Stimulated activated CD4-positive, alpha-beta T cell treated with anti-CD3 and anti-CD28 coated beads, TNF-alpha, amount 100 ng/mL, for 4 hours (primary cell): ENCODE results near the gene TRIM61.
"Not testable (repeated sequence)": the region's sequence is repeated elsewhere in the genome, so short reads cannot be mapped to it uniquely, and the experiment has no call there.

ENCODE experiments used
- DNase-seq, 3 experiments: peaks; one replicate each; pipeline ENCODE4 v3.0.0-alpha.2; 2020; ENCODE audit warnings: low read depth in 3 of 3

TRIM61 gene

DNA sequence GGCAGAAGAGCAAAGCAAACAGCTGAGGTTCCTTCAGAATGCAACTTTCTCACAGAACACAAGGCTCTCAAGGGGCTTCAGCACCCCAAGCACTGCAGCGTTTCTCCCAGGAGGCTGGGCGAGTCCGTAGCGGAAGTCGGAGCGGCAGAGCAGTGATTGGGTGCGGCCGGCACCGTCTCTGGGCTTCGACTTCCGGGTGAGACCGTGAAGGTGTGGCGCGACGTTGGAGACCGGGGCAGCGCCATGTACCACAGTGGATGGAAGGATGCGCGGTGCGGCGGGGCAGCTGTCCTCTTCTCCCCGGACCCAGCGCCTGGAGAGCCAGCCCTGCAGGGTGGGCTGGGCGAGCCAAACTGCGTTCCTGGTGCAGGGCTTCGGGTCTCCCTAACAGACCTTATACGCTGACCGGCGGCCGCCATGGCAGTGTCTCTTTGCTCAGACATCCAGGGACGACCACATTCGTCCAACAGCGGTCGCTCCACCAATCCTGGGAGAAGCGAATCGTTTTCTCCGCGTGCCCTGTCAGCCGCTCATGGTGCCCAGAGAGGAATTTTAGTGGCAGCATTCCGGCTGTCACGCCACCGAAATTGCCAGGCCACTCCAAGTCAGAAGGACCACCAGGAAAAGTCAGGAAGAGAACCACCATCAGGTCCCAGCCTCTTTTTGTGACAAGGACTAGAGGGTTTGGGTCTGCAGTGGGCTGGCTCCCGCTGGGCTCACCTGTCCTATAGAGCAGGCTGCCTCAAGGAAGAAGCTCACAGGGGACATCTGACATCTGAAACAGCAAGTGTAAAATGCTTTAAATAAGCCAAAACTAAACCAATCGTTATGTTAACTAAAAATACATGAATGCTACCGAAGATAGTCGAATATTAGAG is 20.5 kb downstream of the TRIM61 start:
- peak; percentile 38 to 56 (median 41) for DNase-seq

DNA sequence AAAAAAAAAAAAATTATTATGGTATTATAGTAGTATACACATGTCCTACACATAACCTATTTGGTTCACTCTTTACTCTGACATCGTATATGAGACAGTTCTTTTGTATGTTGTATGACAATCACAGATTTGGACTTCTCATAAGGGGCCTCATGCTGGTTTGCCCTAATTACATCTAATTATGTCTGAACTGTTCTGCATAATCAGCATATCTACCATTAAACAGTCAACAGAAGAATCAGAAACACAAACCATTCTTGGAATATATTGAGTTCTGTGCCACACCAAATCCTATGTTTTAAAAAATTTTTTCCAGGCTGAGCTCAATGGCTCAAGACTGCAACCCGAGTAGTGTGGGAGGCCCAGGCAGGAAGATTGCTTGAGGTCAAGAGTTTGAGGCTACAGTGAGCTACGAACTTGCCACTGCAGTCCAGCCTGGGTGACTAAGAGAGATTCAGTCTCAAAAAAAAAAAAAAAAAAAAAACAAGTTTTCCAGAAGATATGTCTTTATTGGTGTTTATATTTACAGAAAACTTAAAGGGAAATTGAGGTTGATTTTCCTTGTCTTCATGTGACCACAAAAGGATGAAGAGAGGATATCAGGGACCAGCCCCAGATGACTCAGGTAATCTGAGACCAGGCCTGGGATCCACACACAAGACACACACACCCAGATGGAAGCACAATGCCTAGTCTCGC is 22.2 kb downstream of the TRIM61 start:
- DNase-seq: no peak

DNA sequence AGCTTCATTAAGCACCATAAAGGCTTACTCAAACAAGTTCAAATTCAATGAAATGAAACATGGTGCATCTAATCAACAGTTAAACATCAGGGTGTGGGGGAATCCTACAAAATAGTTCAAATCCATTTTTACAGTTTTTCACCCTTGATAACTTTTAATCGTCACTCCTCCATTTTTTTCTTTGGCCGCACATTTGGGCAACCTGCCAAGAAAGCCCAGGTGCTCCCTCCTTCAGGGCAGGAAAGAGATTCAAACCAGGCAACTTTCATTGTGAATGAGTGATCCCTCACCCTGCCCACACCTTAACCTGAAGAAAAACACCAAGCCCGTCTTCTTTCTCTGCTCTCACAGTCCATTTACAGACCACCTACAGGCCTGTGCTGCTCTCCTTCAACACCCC is 24.9 kb downstream of the TRIM61 start:
- no peak for DNase-seq

DNA sequence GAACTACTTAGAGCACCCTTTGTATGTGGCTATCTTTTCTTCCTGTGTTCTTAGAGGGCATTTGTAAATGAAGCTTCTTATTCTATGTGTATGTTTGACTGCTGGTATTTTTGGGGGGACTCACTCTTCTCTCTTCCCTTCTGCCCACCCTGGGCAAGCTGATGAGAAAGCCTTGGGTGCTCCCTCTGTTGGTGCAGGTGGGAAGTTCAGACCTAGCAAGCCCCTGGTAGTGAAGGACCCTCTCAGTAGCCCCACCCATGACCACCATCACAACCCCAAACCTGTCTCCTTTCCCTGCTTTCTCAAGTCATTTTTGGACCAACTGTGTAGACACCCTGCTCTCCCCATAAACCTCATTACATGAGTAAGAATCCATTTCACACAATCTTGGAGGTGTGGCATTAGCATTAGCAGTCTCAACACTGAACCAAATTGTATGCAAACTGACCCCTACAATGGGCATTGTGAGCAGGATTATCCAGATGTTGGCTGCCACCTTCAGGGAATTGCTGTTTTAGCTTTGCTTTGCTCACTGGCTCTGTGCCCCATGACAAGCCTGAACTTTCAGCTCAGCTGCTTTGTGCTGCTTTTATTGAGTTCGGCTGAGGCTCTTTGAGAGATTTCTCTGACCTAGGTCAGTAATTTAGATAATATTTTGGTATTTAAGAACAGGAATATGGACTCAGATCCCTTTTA is 27.9 kb downstream of the TRIM61 start:
- no peak for DNase-seq

DNA sequence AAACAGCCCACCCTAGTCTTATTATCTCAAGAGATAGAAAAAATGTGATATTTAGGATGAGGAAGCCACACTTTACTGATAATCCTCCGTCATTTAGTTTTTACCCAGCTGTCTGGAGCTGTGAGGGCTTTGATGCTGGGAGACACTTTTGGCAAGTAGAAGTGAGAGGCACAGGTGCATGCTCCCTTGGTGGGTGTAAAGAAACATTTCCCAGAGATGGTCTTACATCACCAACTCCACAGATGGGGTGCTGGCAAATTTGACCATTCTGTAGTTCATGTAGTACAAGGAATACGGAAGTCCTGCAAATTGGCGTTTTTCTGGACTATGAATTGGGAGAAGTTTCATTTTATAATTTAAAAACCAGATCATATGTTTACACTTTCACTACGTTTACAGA is 28.5 kb downstream of the TRIM61 start:
- DNase-seq: no peak

DNA sequence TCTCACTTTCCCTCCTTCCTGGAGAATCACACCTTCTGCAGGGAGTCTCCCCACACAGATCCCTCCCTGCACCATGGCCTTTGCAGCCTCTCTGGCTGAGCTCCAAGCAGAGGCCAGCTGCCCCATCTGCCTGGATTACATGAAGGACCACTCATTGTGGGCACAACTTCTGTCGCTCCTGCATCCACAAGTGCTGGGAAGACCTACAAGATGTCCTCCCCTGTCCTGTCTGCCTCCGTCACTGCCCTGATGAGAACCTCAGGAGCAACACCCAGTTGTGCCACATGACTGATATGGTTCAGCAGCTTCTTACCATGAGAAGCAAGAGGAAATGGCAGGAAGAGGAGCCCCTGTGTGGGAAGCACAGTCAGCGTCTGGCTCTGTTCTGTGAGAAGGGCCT is 29.5 kb downstream of the TRIM61 start:
- DNase-seq: not testable (repeated sequence)

DNA sequence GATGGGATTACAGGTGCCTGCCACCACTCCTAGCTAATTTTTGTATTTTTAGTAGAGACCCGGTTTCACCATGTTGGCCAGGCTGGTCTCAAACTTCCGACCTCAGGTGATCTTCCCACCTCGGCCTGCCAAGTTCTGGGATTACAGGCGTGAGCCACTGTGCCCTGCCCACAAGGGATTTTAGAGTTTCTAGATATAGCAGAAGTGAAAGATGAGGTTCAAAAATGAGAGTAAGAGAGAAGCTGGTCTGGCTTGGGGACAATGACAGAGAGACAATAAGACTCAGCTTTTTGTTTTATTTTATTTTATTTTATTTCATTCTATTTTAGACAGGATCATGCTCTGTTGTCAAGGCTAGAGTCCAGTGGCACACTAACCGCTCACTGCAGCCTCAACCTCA is 30.6 kb downstream of the TRIM61 start:
- no peak for DNase-seq

DNA sequence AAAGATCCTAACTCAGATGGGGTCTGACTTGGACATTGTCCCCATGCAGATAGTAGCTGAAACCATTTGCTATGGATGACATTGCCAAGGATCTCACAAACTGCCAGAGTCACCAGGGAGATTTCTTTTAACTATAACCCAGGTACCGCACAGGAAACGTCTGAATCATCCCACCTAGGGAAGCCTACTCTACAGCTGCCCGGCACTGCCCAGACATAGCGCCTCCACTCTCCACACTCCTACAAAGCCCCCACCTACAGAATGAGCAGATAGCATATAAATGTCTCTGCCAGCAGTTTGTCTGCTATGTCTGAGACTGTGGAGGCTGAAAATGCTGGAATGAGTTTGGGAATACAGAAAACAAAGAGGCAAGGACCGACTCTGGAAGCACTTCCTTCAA is 32.3 kb downstream of the TRIM61 start:
- DNase-seq: no peak

DNA sequence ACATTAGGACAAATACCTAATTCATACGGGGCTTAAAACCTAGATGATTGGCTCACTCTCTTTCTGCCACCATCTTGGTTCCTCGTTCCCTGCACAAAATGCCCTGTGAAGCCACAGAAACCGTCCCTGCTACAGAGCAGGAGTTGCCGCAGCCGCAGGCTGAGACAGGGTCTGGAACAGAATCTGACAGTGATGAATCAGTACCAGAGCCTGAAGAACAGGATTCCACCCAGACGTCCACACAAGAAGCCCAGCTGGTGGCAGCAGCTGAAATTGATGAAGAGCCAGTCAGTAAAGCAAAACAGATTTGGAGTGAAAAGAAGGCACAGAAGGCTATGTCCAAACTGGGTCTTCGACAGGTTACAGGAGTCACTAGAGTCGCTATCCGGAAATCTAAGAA is 34.3 kb downstream of the TRIM61 start:
- no peak for DNase-seq

DNA sequence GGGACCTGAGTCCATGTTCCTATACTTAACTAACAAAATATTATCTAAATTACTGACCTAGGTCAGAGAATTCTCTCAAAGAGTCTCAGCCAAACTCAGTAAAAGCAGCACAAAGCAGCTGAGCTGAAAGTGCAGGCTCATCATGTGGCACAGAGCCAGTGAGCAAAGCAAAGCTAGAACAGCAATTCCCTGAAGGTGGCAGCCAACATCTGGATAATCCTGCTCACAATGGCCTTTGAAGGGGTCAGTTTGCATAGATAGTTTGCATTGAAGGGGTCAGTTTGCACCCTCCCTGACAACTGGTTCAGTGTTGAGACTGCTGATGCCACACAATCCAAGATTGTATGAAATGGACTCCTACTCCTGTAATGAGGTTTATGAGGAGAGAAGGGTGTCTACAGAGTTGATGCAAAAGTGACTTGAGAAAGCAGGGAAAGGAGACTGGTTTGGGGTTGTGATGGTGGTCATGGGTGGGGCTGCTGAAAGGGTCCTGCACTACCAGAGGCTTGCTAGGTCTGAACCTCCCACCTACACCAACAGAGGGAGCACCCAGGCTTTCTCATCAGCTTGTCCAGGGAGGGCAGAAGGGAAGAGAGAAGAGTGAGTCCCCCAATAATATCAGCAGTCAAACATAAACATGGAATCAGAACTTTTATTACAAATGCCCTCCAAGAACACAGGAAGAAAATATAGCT is 39.7 kb downstream of the TRIM61 start:
- no peak for DNase-seq

DNA sequence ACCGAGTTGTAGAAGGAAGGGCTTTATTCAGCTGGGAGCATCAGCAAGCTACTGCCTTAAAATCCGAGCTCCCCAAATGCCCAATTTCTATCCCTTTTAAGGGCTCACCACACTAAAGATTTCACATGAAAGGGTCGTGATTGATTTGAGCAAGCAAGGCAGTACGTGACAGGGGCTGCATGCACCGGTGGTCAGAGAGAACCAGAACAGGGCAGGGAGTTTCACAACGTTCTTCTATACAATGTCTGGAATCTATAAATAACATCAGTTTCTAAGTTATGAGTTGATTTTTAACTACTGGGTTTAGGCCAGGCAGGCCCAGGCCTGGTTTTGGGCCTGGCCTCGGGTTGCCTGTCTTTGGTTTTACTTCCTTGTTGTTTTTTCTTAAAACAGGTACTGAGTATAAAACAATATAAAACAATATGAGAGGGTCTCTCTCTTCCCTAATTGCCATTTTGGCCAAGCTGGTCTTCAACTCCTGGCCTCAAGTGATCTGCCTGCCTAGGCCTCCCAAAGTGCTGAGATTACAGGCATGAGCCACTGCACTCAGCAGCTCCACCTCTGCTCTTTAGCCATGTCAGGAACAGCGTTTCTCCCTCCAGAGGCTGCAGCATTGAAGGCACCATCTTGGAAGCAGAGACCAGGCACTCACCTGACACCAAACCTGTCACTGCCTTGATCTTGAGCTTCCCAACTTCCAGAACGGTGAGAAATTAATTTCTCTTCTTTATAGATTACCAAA is 41.4 kb downstream of the TRIM61 start:
- not testable (repeated sequence) for DNase-seq

DNA sequence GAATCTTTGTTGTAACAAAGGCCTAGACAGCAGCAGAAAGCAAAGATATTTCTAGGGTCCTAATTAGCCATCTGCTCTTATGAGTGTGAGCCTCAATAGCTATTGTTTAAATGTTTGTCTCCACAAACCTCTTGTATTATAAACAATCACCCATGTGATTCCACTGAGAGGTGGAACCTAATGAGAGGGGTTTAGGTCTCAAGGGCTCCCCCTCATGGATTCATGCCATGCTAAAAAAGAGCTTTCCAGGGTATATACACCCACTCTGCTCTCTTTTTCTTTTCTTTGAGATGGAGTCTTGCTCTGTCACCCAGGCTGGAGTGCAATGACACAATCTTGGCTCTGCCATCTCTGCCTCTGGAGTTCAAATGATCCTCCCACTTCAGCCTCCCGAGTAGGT is 42.1 kb downstream of the TRIM61 start:
- no peak for DNase-seq

DNA sequence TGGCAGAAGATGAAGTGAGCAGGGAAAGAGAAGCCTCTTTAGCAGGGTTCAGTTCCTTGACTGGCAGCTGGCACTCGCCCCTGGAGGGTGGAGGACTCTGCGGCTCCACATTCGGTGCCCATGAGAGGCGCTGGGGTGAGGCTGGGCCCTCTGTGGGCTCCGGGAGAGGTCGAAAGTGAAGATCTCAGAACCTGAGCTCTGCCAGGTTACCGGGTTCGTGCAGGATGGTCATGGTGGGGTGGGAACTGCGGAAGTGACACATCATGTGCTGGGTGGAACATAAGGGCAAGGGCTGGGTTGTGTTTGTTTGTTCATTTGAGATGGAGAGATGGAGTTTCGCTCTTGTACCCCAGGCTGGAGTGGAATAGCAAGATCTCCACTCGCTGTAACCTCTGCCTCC is 44.2 kb downstream of the TRIM61 start:
- no peak for DNase-seq

DNA sequence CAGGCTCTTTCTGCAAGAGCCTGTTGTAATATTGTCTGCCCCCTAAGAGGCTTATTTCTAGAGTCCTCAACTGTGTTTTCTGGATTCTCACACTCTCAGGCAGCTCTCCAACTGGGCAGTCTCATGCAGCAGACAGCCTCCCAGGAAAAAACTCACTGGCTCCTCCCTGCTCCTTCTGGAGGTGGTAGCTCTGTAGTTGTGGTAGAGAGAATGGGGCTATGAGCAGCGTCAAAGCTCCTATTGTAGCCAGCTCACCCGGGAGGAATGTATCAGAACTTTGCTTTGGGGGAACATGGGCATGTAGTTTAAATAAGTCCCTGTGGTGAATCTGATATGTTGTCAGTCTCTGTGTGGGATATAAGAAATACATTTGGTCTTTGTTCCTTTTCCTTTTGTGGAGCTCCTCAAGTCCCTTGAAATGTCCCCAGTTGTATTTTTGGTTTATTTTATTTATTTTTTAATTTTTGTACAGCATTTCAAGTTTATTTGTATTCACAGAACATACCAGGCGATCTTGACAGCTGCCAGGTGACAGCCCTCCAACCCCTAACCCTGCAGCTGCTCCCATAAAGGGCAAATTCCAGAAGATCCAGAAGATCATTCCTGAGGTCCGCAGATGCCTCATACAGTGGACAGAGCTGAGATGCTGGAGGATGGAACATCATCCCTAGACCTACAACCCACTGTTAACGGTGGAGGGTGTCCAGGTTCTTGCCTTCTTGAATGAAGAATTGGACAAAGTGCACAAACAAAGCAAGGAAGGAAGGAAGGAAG is 45.7 kb downstream of the TRIM61 start:
- DNase-seq: no peak

DNA sequence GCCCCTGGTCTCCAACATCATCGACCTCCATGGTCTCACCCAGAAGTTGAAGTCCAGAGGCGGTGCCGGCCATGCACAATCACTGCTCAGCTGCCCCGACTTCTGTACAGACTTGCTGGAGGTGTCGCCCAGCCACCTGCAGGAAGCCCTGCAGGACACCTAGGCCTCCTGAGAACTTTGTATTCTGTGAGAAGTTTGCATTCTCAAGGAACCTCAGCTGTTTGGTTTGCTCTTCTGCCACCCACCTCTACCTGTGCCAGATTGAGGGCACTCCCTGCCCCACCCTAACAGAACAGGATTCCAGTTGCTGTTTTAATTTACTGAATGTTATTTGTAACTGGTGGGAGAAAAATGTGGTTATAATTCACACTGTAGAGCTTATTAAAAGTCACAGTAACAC is 46.8 kb downstream of the TRIM61 start:
- no peak for DNase-seq

DNA sequence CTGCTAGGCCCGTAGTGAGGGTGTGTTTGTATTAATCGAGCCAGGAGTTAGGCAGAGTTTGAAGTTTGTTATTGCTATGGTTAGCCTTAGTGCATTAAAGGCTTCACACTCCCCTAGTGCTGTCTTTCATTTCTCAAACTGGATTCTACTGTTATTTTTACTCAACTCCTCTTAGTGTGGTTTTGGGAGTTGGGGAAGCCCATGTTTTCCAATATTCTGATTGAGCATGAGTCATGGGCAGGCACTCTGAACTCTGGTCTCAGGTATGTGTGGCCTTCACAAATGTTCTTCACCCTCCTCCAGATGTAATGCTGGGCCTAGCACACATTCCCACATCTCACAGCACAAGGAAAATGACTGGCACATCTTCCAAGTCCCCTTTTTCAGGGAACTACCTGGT is 50.4 kb downstream of the TRIM61 start:
- DNase-seq: not testable (repeated sequence)

DNA sequence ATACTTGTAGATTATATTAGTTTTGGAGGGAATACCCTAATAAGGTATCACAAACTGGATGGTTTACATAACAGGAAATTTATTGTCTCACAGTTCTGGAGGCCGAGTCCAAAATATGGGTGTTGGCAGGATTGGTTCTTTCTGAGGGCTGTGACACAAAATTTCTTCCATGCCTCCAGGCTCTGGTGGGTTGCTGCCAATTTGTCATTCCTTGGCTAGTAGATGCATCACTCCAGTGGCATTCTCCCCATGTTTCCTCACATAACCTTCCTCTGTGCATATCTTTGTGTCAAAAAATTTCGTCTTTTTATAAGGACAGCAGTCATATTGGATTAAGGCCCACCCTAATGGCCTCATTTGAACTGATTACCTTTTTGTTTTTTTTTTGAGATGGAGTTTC is 51.2 kb downstream of the TRIM61 start:
- no peak for DNase-seq

DNA sequence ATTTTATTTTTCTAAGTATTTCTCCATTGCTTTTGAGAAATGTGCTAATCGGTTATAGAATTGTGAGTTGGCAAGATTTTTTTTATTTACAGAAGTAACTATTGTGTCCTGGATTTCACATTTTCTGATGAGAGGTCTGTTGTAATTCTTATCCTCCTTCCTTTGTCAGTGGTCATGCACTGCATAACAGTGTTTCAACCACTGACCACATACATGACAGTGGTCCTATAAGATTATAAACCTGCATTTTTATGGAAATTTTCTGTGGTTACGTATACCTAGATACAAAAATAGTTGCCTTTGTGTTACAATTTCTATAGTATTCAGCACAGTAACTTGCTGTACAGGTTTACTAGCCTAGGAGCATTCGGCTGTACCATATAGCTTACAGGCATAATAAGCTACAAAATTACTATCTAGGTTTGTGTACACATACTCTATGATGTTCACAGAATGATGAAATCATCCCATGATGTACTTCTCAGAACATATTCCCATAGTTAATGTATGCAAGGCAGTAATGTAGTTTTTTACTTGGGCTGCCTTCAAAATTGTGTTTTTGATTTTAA is 52.7 kb downstream of the TRIM61 start:
- no peak for DNase-seq

DNA sequence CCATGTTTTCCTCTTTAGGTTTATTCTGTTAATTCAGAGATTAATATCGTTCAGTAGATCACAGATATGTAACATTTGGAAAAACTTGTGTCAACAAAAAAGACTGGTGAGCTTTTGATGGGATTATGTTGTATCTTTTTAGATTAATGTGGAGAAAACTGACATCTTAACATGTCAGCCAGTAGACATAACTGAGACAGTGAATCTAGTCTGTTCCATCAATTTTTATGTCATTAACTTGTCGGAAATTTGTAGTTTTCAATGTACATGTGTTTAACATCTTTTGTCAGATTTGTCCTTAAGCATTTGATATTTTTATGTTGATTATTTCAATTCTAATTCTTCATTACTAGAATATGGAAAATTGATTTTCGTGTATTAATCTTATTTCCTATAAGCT is 58.5 kb downstream of the TRIM61 start:
- DNase-seq: no peak
